Liver (tissue), 9 donors: ENCODE results near the gene ICAM5. TPM values are rescaled to one million over a fixed set of nuclear protein-coding genes. Genes with fewer than 3 reads are reported as not detected.

Experiments used
- DNase-seq: peaks from one replicate; pipeline ENCODE4 v3.0.0-alpha.2; 2017; ENCODE audit warnings: low spot score
- H3K27ac ChIP-seq, 2 donors: one replicate each; pipeline ENCODE4 v1.7.0; 2013; ENCODE audit warnings: inconsistent platforms in 2 of 2, low read length in 2 of 2, control low read depth in 1 of 2, low read depth in 1 of 2, mild to moderate bottlenecking in 1 of 2
- H3K27me3 ChIP-seq, 4 donors: one replicate each; pipeline versions ENCODE4 v1.6.1 to v1.7.0; 2013; ENCODE audit warnings: low read length in 3 of 4, inconsistent platforms in 1 of 4, mild to moderate bottlenecking in 1 of 4, moderate library complexity in 1 of 4; ENCODE audit not compliant: control insufficient read depth in 4 of 4, insufficient read depth in 4 of 4
- H3K36me3 ChIP-seq, 4 donors: one replicate each; pipeline versions ENCODE4 v1.6.1 to v1.7.0; 2013; ENCODE audit warnings: low read length in 3 of 4, mild to moderate bottlenecking in 3 of 4, low read depth in 1 of 4, moderate library complexity in 1 of 4; ENCODE audit not compliant: control insufficient read depth in 4 of 4, insufficient read depth in 3 of 4
- H3K4me1 ChIP-seq, 4 donors: one replicate each; pipeline versions ENCODE4 v1.6.1 to v1.7.0; 2013; ENCODE audit warnings: low read length in 3 of 4, mild to moderate bottlenecking in 3 of 4, moderate library complexity in 1 of 4; ENCODE audit not compliant: control insufficient read depth in 4 of 4, insufficient read depth in 4 of 4
- H3K4me3 ChIP-seq, 3 donors: one replicate each; pipeline versions ENCODE4 v1.6.1 to v1.7.0; 2013; ENCODE audit warnings: low read length in 3 of 3, control low read depth in 1 of 3, low read depth in 1 of 3, mild to moderate bottlenecking in 1 of 3
- H3K9ac ChIP-seq, 2 donors: one replicate each; pipeline ENCODE4 v1.7.0; 2013; ENCODE audit warnings: low read length in 2 of 2, mild to moderate bottlenecking in 2 of 2, moderate library complexity in 2 of 2, control low read depth in 1 of 2, low read depth in 1 of 2
- H3K9me3 ChIP-seq, 4 donors: one replicate each; pipeline versions ENCODE4 v1.6.1 to v1.7.0; 2013; ENCODE audit warnings: low read length in 3 of 4; ENCODE audit not compliant: control insufficient read depth in 4 of 4
- EGR1 ChIP-seq, 2 donors: IDR thresholded peaks; 2 replicates each; pipeline ENCODE4 v1.6.1; 2016 to 2018; ENCODE audit warnings: antibody characterized with exemption in 2 of 2, low read depth in 2 of 2
- FOXA1 ChIP-seq: IDR thresholded peaks from 2 replicates; pipeline ENCODE4 v1.6.1; 2016; ENCODE audit warnings: antibody characterized with exemption
- FOXA2 ChIP-seq: IDR thresholded peaks from 2 replicates; pipeline ENCODE4 v1.6.1; 2016; ENCODE audit warnings: antibody characterized with exemption
- GABPA ChIP-seq, 2 donors: IDR thresholded peaks in 1 of 2; conservative IDR thresholded peaks in 1 of 2; 2 replicates each; pipeline ENCODE4 v1.6.1; 2016; ENCODE audit warnings: antibody characterized with exemption in 2 of 2, mild to moderate bottlenecking in 1 of 2, moderate library complexity in 1 of 2
- HNF4A ChIP-seq, 2 donors: conservative IDR thresholded peaks; 2 replicates each; pipeline ENCODE4 v1.6.1; 2016; ENCODE audit warnings: antibody characterized with exemption in 2 of 2, mild to moderate bottlenecking in 2 of 2
- HNF4G ChIP-seq: IDR thresholded peaks from 2 replicates; pipeline ENCODE4 v1.6.1; 2016; ENCODE audit warnings: antibody characterized with exemption
- NR2F2 ChIP-seq: IDR thresholded peaks from 2 replicates; pipeline ENCODE4 v1.6.1; 2016; ENCODE audit warnings: antibody characterized with exemption
- RAD21 ChIP-seq, 2 donors: IDR thresholded peaks; 2 replicates each; pipeline ENCODE4 v1.6.1; 2016; ENCODE audit warnings: antibody characterized with exemption in 2 of 2, mild to moderate bottlenecking in 2 of 2
- RXRA ChIP-seq, 2 donors: IDR thresholded peaks; 2 replicates each; pipeline ENCODE4 v1.6.1; 2017 to 2018; ENCODE audit warnings: antibody characterized with exemption in 2 of 2, mild to moderate bottlenecking in 1 of 2
- SP1 ChIP-seq: IDR thresholded peaks from 2 replicates; pipeline ENCODE4 v1.6.1; 2018; ENCODE audit warnings: antibody characterized with exemption, mild to moderate bottlenecking
- TAF1 ChIP-seq: conservative IDR thresholded peaks from 2 replicates; pipeline ENCODE4 v1.6.1; 2016; ENCODE audit warnings: antibody characterized with exemption, mild to moderate bottlenecking
- YY1 ChIP-seq: IDR thresholded peaks from 2 replicates; pipeline ENCODE4 v1.6.1; 2016; ENCODE audit warnings: antibody characterized with exemption, mild to moderate bottlenecking
- WGBS: extraction: QIAGEN DNeasy Blood & Tissue Kit; methylation state at CpG from one replicate; pipeline ENCODE4 v1.1.7; 2013; 5-methylcytosine and 5-hydroxymethylcytosine counted together
- polyA plus RNA-seq, 2 donors: library from polyadenylated mRNA; stranded (reverse) in 1 of 2; unstranded in 1 of 2; fragments of 200-250 nt in 1 of 2; fragments of >200 nt in 1 of 2; fragmentation: Nextera tagmentation in 1 of 2; extraction: Ambion mirVana in 1 of 2; gene quantifications; one replicate each; pipeline versions ENCODE4 v1.2.1 to v1.2.3, GENCODE V29; 2013 to 2015
- total RNA-seq, 2 donors: library from RNA; depleted of rRNA; stranded (reverse); fragments of >200 nt; gene quantifications; one replicate each; pipeline ENCODE4 v1.2.3, GENCODE V29; 2014
- TF ChIP-seq, protein P1 (sequence below): IDR thresholded peaks from 2 replicates; pipeline ENCODE4 v1.6.1; 2016; ENCODE audit warnings: antibody characterized with exemption
- TF ChIP-seq, protein P2 (sequence below): IDR thresholded peaks from 2 replicates; pipeline ENCODE4 v1.6.1; 2016; ENCODE audit warnings: antibody characterized with exemption
- TF ChIP-seq, protein P3 (sequence below): IDR thresholded peaks from 2 replicates; pipeline ENCODE4 v1.6.1; 2016; ENCODE audit warnings: antibody characterized with exemption, mild to moderate bottlenecking
- TF ChIP-seq, protein P4 (sequence below): IDR thresholded peaks from 2 replicates; pipeline ENCODE4 v1.6.1; 2016; ENCODE audit warnings: antibody characterized with exemption
- TF ChIP-seq, protein P5 (sequence below): fragments of 150-350 bp; IDR thresholded peaks from 2 replicates; pipeline ENCODE4 v1.5.1; 2017; ENCODE audit warnings: improper control_type of control experiment, low read depth, low read length; ENCODE audit not compliant: missing input control
- donor health status: healthy.
- donor health status: healthy.
- donor health status: healthy.
- donor health status: healthy.
- donor health status: healthy.

The ICAM5 gene
- total and polyA plus RNA-seq, 4 donors, result 0.02 to 2.5 (median 1.0) TPM; not detected in 1

DNA sequence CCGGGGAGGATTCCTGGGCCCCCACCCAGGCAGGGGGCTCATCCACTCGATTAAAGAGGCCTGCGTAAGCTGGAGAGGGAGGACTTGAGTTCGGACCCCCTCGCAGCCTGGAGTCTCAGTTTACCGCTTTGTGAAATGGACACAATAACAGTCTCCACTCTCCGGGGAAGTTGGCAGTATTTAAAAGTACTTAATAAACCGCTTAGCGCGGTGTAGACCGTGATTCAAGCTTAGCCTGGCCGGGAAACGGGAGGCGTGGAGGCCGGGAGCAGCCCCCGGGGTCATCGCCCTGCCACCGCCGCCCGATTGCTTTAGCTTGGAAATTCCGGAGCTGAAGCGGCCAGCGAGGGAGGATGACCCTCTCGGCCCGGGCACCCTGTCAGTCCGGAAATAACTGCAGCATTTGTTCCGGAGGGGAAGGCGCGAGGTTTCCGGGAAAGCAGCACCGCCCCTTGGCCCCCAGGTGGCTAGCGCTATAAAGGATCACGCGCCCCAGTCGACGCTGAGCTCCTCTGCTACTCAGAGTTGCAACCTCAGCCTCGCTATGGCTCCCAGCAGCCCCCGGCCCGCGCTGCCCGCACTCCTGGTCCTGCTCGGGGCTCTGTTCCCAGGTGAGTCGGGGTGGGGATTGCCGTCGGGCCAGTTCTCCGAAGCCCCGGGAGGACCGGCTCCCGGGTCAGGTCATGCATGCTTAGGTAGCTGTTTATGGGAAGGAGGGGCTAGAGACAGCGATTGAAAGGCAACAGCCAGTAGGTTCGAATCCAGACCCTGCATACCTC is 18.9 kb upstream of the ICAM5 start, which contains the start of gene ICAM1 (continued):
- TF ChIP-seq, protein P1, sequence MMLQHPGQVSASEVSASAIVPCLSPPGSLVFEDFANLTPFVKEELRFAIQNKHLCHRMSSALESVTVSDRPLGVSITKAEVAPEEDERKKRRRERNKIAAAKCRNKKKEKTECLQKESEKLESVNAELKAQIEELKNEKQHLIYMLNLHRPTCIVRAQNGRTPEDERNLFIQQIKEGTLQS, result peak; percentile 76
- peak in 1 of 2 donors; percentile 51 for TF ChIP-seq RAD21 (IDR thresholded peaks at IDR 0.05)

DNA sequence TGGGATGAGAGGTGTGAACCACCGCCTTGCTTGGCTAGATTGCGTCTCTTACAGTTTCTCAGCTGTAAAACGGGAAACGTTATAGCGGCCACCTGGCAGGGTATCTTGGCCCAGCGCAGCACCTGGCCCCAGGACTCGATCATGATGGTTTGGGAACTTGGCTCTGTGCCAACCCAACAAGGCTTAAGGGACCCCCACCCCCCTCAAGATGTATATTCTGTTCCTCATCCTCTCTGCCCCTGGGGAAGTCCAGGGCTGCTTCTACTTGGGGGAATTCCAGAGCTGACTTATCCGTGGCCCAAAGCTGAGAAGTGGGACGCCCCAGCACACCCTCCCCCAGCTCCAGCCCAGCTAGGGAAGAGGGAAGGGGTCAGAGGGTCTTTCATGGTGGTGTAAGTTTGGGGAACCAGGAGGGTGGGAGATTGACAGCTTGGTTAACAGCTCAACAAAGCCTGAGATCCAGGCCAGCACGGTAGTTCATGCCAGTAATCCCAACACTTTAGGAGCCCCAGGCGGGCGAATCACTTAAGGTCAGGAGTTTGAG is 18.1 kb upstream of the ICAM5 start:
- Histone ChIP-seq H3K9ac (peak overlapping the region; percentile 69 to 72), H3K36me3 (peaks cover 4 to 16% (median 9%) of the 10 kb centered on the region in 4 donors), H3K4me1 (peaks cover 6 to 19% (median 12%) of the 10 kb centered on the region in 4 donors), H3K27ac (peak overlapping the region; percentile 95 to 97), H3K27me3 (no peaks in the 10 kb centered on the region), H3K4me3 (peak overlapping the region; percentile 76 to 88 (median 76)), H3K9me3 (no peaks in the 10 kb centered on the region)
- WGBS, result 33% methylated on average over 12 of the region's 12 CpGs
- TF ChIP-seq FOXA2 (no peak), HNF4G (no peak), RAD21 (IDR thresholded peaks at IDR 0.05) (no peak), FOXA1 (no peak)
- TF ChIP-seq, protein P2, sequence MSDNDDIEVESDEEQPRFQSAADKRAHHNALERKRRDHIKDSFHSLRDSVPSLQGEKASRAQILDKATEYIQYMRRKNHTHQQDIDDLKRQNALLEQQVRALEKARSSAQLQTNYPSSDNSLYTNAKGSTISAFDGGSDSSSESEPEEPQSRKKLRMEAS, result no peak
- TF ChIP-seq, protein P1, result no peak
- TF ChIP-seq, protein P3, sequence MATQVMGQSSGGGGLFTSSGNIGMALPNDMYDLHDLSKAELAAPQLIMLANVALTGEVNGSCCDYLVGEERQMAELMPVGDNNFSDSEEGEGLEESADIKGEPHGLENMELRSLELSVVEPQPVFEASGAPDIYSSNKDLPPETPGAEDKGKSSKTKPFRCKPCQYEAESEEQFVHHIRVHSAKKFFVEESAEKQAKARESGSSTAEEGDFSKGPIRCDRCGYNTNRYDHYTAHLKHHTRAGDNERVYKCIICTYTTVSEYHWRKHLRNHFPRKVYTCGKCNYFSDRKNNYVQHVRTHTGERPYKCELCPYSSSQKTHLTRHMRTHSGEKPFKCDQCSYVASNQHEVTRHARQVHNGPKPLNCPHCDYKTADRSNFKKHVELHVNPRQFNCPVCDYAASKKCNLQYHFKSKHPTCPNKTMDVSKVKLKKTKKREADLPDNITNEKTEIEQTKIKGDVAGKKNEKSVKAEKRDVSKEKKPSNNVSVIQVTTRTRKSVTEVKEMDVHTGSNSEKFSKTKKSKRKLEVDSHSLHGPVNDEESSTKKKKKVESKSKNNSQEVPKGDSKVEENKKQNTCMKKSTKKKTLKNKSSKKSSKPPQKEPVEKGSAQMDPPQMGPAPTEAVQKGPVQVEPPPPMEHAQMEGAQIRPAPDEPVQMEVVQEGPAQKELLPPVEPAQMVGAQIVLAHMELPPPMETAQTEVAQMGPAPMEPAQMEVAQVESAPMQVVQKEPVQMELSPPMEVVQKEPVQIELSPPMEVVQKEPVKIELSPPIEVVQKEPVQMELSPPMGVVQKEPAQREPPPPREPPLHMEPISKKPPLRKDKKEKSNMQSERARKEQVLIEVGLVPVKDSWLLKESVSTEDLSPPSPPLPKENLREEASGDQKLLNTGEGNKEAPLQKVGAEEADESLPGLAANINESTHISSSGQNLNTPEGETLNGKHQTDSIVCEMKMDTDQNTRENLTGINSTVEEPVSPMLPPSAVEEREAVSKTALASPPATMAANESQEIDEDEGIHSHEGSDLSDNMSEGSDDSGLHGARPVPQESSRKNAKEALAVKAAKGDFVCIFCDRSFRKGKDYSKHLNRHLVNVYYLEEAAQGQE, result no peak
- TF ChIP-seq, protein P4, sequence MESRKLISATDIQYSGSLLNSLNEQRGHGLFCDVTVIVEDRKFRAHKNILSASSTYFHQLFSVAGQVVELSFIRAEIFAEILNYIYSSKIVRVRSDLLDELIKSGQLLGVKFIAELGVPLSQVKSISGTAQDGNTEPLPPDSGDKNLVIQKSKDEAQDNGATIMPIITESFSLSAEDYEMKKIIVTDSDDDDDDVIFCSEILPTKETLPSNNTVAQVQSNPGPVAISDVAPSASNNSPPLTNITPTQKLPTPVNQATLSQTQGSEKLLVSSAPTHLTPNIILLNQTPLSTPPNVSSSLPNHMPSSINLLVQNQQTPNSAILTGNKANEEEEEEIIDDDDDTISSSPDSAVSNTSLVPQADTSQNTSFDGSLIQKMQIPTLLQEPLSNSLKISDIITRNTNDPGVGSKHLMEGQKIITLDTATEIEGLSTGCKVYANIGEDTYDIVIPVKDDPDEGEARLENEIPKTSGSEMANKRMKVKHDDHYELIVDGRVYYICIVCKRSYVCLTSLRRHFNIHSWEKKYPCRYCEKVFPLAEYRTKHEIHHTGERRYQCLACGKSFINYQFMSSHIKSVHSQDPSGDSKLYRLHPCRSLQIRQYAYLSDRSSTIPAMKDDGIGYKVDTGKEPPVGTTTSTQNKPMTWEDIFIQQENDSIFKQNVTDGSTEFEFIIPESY, result no peak
- no peak for DNase-seq

DNA sequence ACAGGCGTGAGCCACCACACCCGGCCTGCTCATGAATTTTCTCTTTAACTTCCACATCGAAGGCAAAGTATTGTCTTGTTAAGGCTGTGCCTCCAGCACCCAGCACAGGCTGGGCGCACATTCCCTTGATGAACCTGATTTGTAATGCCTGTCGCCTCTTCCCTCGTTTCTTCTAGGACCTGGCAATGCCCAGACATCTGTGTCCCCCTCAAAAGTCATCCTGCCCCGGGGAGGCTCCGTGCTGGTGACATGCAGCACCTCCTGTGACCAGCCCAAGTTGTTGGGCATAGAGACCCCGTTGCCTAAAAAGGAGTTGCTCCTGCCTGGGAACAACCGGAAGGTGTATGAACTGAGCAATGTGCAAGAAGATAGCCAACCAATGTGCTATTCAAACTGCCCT is 15.2 kb upstream of the ICAM5 start:
- H3K27ac ChIP-seq, result no peak overlapping the region
- no peak for DNase-seq
- H3K4me3 ChIP-seq, result no peak overlapping the region
- H3K36me3 ChIP-seq, result peaks cover 7 to 32% (median 21%) of the 10 kb centered on the region in 4 donors
- no peaks in the 10 kb centered on the region for H3K9me3 ChIP-seq
- peaks cover 6 to 18% (median 11%) of the 10 kb centered on the region in 4 donors for H3K4me1 ChIP-seq
- no peak overlapping the region for H3K9ac ChIP-seq
- 91% methylated on average over 10 of the region's 10 CpGs for WGBS
- H3K27me3 ChIP-seq, result no peaks in the 10 kb centered on the region
- TF ChIP-seq, protein P2, result no peak
- TF ChIP-seq, protein P1, result no peak
- TF ChIP-seq YY1 (no peak), SP1 (no peak), EGR1 (IDR thresholded peaks at IDR 0.05; ENCODE audit: low read depth in 2 of 2) (no peak), GABPA (IDR thresholded peaks at IDR 0.05 in 1 of 2, conservative IDR thresholded peaks at IDR 0.05 in 1 of 2) (no peak), NR2F2 (no peak), RXRA (IDR thresholded peaks at IDR 0.05) (no peak), HNF4A (conservative IDR thresholded peaks at IDR 0.05) (no peak), FOXA2 (no peak), TAF1 (no peak), FOXA1 (no peak), HNF4G (no peak)
- TF ChIP-seq, protein P5, sequence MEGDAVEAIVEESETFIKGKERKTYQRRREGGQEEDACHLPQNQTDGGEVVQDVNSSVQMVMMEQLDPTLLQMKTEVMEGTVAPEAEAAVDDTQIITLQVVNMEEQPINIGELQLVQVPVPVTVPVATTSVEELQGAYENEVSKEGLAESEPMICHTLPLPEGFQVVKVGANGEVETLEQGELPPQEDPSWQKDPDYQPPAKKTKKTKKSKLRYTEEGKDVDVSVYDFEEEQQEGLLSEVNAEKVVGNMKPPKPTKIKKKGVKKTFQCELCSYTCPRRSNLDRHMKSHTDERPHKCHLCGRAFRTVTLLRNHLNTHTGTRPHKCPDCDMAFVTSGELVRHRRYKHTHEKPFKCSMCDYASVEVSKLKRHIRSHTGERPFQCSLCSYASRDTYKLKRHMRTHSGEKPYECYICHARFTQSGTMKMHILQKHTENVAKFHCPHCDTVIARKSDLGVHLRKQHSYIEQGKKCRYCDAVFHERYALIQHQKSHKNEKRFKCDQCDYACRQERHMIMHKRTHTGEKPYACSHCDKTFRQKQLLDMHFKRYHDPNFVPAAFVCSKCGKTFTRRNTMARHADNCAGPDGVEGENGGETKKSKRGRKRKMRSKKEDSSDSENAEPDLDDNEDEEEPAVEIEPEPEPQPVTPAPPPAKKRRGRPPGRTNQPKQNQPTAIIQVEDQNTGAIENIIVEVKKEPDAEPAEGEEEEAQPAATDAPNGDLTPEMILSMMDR, result no peak
- TF ChIP-seq, protein P4, result no peak
